HCT116 (cell line): Measurements from ENCODE around the gene ZNF750. TPM values are rescaled to one million over a fixed set of nuclear protein-coding genes. Genes with fewer than 3 reads are reported as not detected.

Source experiments
- ATAC-seq: fragments of 200-7000 bp; cut with Tn5 transposase; 2 replicates; pipeline ENCODE4 v1.9.1; 2020; ENCODE audit warnings: mild to moderate bottlenecking, moderate library complexity
- BruUV-seq: library from RNA; stranded (reverse); fragments of 400-500 nt; replicated peaks from 2 replicates; lab custom pipeline; 2021; lab: Mats Ljungman, UMichigan
- CTCF ChIA-PET: fragments of 300-600 bp; sonication (Branson Sonifier 250); formaldehyde crosslinking; loops from one replicate; lab custom pipeline; 2021; ENCODE audit warnings: antibody characterized with exemption; lab: Charles Lee
- POLR2A ChIA-PET: fragments of 300-600, 350-600 bp; sonication (Branson Sonifier 250); formaldehyde crosslinking; loops from one replicate; lab custom pipeline; 2021; ENCODE audit warnings: antibody characterized with exemption; lab: Charles Lee
- RAD21 ChIA-PET, 2 experiments: fragments of 300-600 bp; sonication (Branson Sonifier 250); formaldehyde crosslinking; loops; one replicate each; lab custom pipeline; 2023; ENCODE audit warnings: low total read pairs in 2 of 2; ENCODE audit not compliant: uncharacterized antibody in 2 of 2, unreplicated experiment in 2 of 2, low non-redundant PET in 1 of 2; lab: Charles Lee
- DNase-seq: peaks from one replicate; pipeline ENCODE4 v3.0.0-alpha.2; 2010; ENCODE audit warnings: low read depth, low spot score
- H2AFZ ChIP-seq: fragments of 200-600 bp; shearing (Covaris generic), sonication (generic); 2 replicates; pipeline ENCODE4 v1.6.1; 2017; ENCODE audit warnings: low read depth, mixed run types, mixed read lengths, antibody characterized with exemption, low read length; ENCODE audit not compliant: poor library complexity, severe bottlenecking
- H3K27ac ChIP-seq: 2 replicates; pipeline ENCODE4 v1.5.1; 2012; ENCODE audit warnings: low read depth, low read length
- H3K27me3 ChIP-seq: fragments of 200-600 bp; sonication (generic); 2 replicates; pipeline ENCODE4 v1.6.1; 2016; ENCODE audit warnings: mixed run types, low read length, mixed read lengths; ENCODE audit not compliant: insufficient read depth
- H3K36me3 ChIP-seq, 2 experiments: fragments of 200-500 bp in 1 of 2; fragments of 200-600 bp in 1 of 2; sonication (Bioruptor generic) in 1 of 2; sonication (generic) in 1 of 2; 2 replicates each; pipeline versions ENCODE4 v1.5.1 to v1.6.1; 2014 to 2016; ENCODE audit warnings: low read length in 2 of 2, inconsistent platforms in 1 of 2, mixed read lengths in 1 of 2, mixed run types in 1 of 2; ENCODE audit not compliant: insufficient read depth in 2 of 2, control insufficient read depth in 1 of 2
- H3K4me1 ChIP-seq, 2 experiments: fragments of 200-600 bp in 1 of 2; sonication (generic) in 1 of 2; 2 replicates each; pipeline versions ENCODE4 v1.5.1 to v1.6.1; 2012 to 2017; ENCODE audit warnings: low read length in 2 of 2, inconsistent platforms in 1 of 2, mild to moderate bottlenecking in 1 of 2, mixed read lengths in 1 of 2, mixed run types in 1 of 2, moderate library complexity in 1 of 2; ENCODE audit not compliant: insufficient read depth in 2 of 2, control insufficient read depth in 1 of 2
- H3K4me2 ChIP-seq: fragments of 200-600 bp; sonication (generic); 2 replicates; pipeline ENCODE4 v1.6.1; 2017; ENCODE audit warnings: mixed run types, low read length, mixed read lengths
- H3K4me3 ChIP-seq, 2 experiments: fragments of 200-600 bp in 1 of 2; sonication (generic) in 1 of 2; replicated peaks in 1 of 2; 2 replicates each; pipeline ENCODE4 v1.5.1; 2011 to 2016; ENCODE audit warnings: low read length in 2 of 2, control low read depth in 1 of 2, low read depth in 1 of 2, mild to moderate bottlenecking in 1 of 2, mixed read lengths in 1 of 2, mixed run types in 1 of 2
- H3K79me2 ChIP-seq: fragments of 200-600 bp; sonication (generic); 2 replicates; pipeline ENCODE4 v1.6.1; 2017; ENCODE audit warnings: mild to moderate bottlenecking, mixed run types, low read length, moderate library complexity, mixed read lengths; ENCODE audit not compliant: insufficient read depth
- H3K9ac ChIP-seq: fragments of 200-600 bp; sonication (generic); 2 replicates; pipeline ENCODE4 v1.6.1; 2016; ENCODE audit warnings: low read length, mixed read lengths
- H3K9me2 ChIP-seq: fragments of 200-600 bp; sonication (generic), shearing (Covaris generic); 2 replicates; pipeline ENCODE4 v1.6.1; 2017; ENCODE audit warnings: mixed run types, mild to moderate bottlenecking, moderate library complexity; ENCODE audit not compliant: insufficient read depth
- H3K9me3 ChIP-seq, 2 experiments: fragments of 200-500 bp in 1 of 2; fragments of 200-600 bp in 1 of 2; sonication (Bioruptor generic) in 1 of 2; sonication (generic) in 1 of 2; 2 replicates each; pipeline ENCODE4 v1.6.1; 2014 to 2017; ENCODE audit warnings: low read length in 2 of 2, mixed read lengths in 2 of 2, inconsistent platforms in 1 of 2, low read depth in 1 of 2, mild to moderate bottlenecking in 1 of 2, mixed run types in 1 of 2, moderate library complexity in 1 of 2; ENCODE audit not compliant: control insufficient read depth in 1 of 2, insufficient read depth in 1 of 2
- H4K20me1 ChIP-seq: fragments of 200-600 bp; sonication (generic), shearing (Covaris generic); 2 replicates; pipeline ENCODE4 v1.6.1; 2017; ENCODE audit warnings: mixed run types, mild to moderate bottlenecking, moderate library complexity; ENCODE audit not compliant: insufficient read depth
- ATF3 ChIP-seq: IDR thresholded peaks from 2 replicates; pipeline ENCODE4 v1.6.1; 2012
- CBX3 ChIP-seq: IDR thresholded peaks from 2 replicates; pipeline ENCODE4 v1.6.1; 2012; ENCODE audit warnings: low read depth
- CEBPB ChIP-seq: IDR thresholded peaks from 2 replicates; pipeline ENCODE4 v1.6.1; 2012; ENCODE audit warnings: low read depth
- CTCF ChIP-seq, 3 experiments: fragments of 200-600 bp in 1 of 3; sonication (generic) in 1 of 3; IDR thresholded peaks in 2 of 3; conservative IDR thresholded peaks in 1 of 3; 2 replicates each; pipeline ENCODE4 v1.5.1; 2012 to 2017; ENCODE audit warnings: low read depth in 2 of 3, low read length in 2 of 3, antibody characterized with exemption in 1 of 3, borderline replicate concordance in 1 of 3, control low read depth in 1 of 3, mild to moderate bottlenecking in 1 of 3, mixed read lengths in 1 of 3, mixed run types in 1 of 3, moderate library complexity in 1 of 3; ENCODE audit not compliant: insufficient read depth in 1 of 3
- EGR1 ChIP-seq: IDR thresholded peaks from 2 replicates; pipeline ENCODE4 v1.6.1; 2012; ENCODE audit warnings: low read depth
- ELF1 ChIP-seq: IDR thresholded peaks from 2 replicates; pipeline ENCODE4 v1.6.1; 2012; ENCODE audit warnings: low read depth, borderline replicate concordance
- EZH2phosphoT487 ChIP-seq: fragments of 200-600 bp; IDR thresholded peaks from 2 replicates; pipeline ENCODE4 v1.6.1; 2018; ENCODE audit warnings: antibody characterized with exemption, borderline replicate concordance
- MAX ChIP-seq: IDR thresholded peaks from 2 replicates; pipeline ENCODE4 v1.6.1; 2012
- POLR2A ChIP-seq: IDR thresholded peaks from 2 replicates; pipeline ENCODE4 v1.7.0; 2011; ENCODE audit warnings: borderline replicate concordance; ENCODE audit not compliant: insufficient read depth, insufficient read length; ENCODE audit errors: extremely low read depth
- SIN3A ChIP-seq: IDR thresholded peaks from 2 replicates; pipeline ENCODE4 v1.6.1; 2012; ENCODE audit warnings: low read depth
- SP1 ChIP-seq: IDR thresholded peaks from 2 replicates; pipeline ENCODE4 v1.6.1; 2012; ENCODE audit warnings: low read depth
- SRF ChIP-seq: IDR thresholded peaks from 2 replicates; pipeline ENCODE4 v1.6.1; 2012; ENCODE audit warnings: low read depth
- TCF7L2 ChIP-seq: IDR thresholded peaks from 2 replicates; pipeline ENCODE4 v1.7.0; 2011; ENCODE audit warnings: borderline replicate concordance, inconsistent platforms; ENCODE audit not compliant: insufficient read depth, insufficient read length; ENCODE audit errors: extremely low read depth
- YY1 ChIP-seq: IDR thresholded peaks from 2 replicates; pipeline ENCODE4 v1.6.1; 2011; ENCODE audit warnings: low read length, low read depth, moderate library complexity, mild to moderate bottlenecking; ENCODE audit not compliant: insufficient replicate concordance; ENCODE audit errors: extremely low read depth
- ZBTB33 ChIP-seq: IDR thresholded peaks from 2 replicates; pipeline ENCODE4 v1.6.1; 2011; ENCODE audit warnings: mild to moderate bottlenecking, low read length, moderate library complexity; ENCODE audit not compliant: insufficient replicate concordance; ENCODE audit errors: extremely low read depth
- ZFX ChIP-seq: fragments of 450-650 bp; IDR thresholded peaks from 2 replicates; pipeline ENCODE4 v1.6.1; 2017
- ZNF274 ChIP-seq: fragments of 200-500 bp; sonication (Bioruptor generic); IDR thresholded peaks from 2 replicates; pipeline ENCODE4 v1.6.1; 2014; ENCODE audit warnings: mild to moderate bottlenecking, low read depth, low read length, inconsistent platforms
- intact Hi-C: fragments of 100-400 bp; cut with micrococcal nuclease; formaldehyde crosslinking; loops from 2 replicates; pipeline ENCODE4 v1.10.0; 2022
- total RNA-seq: library from RNA; stranded (reverse); gene quantifications from one replicate; pipeline ENCODE4 v1.2.1, GENCODE V29; 2021; ENCODE audit not compliant: unreplicated experiment

Gene ZNF750
- total RNA-seq, 1 experiment from 2014 or later = not detected

- DNase-seq = no peak
- Histone ChIP-seq H3K79me2 (peaks cover 27% of the 10 kb centered on the region), H3K9me3 (no peaks in the 10 kb centered on the region), H3K27ac (no peak overlapping the region), H3K9ac (no peak overlapping the region), H4K20me1 (0 out of 2 replicates have a peak, but pooled peaks cover 4% of the 10 kb centered on the region), H3K4me3 (no peak overlapping the region), H3K36me3 (peaks cover 3 to 23% of the 10 kb centered on the region in 2 experiments; a peak in 2 of 4 replicates), H3K27me3 (no peaks in the 10 kb centered on the region), H3K9me2 (no peaks in the 10 kb centered on the region), H2AFZ (no peak overlapping the region), H3K4me2 (no peak overlapping the region), H3K4me1 (no peaks in the 10 kb centered on the region)
- ChIA-PET POLR2A (no interaction called here), CTCF (no interaction called here), RAD21 (no interaction called here)
- TF ChIP-seq ATF3 (no peak), CTCF (IDR thresholded peaks at IDR 0.05 in 2 of 3, conservative IDR thresholded peaks at IDR 0.05 in 1 of 3; ENCODE audit: borderline replicate concordance in 1 of 3, insufficient read depth in 1 of 3, low read depth in 2 of 3, low read length in 2 of 3) (no peak), ZNF274 (no peak), MAX (no peak), SIN3A (no peak), EZH2phosphoT487 (no peak), CBX3 (no peak), ZFX (no peak), YY1 (no peak), EGR1 (no peak), CEBPB (no peak), SRF (no peak), ZBTB33 (no peak), POLR2A (no peak), TCF7L2 (no peak), ELF1 (no peak), SP1 (no peak)
- intact Hi-C loops = no loop called here
- no TSS peak for BruUV-seq
- no peak for ATAC-seq
Measured at GRCh38 chr17:82803606-82804005, 36.2 kb downstream of the ZNF750 start.
